ENCODE results near the gene MPPED2.

The MPPED2 gene

DNA sequence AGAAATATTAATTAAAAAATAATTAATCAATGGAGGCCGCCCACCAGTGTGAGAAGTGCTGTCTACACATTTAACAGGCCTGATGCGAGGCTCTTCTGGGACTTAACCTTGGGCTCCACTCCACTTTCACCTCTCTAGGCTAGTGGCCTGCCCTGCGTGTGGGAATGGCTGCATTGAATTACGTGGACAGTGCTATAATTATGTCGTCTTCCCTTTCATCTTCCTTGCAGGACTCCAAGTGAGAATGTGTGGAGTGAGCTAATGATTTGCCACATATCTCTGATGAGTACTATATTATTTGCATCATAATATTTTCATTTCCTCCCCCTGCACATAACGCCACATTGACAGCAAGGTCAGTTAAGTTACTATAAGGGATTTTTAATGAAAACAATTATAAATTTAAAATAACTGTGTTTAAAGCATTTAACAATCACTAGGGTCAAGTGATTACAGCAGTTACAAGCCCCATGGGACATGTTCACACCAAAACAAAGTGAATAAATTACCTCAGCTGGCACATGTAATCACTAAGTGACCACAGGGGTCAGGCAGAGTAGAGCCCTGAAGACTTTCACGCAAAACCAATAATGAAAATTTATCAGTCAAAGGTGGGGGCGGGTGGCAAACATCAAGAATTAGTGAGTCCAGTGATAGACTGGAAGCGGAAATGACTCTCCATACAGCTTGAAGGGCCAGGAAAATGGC, 63.5 kb downstream of the MPPED2 start:
- DNase-seq: no peak

DNA sequence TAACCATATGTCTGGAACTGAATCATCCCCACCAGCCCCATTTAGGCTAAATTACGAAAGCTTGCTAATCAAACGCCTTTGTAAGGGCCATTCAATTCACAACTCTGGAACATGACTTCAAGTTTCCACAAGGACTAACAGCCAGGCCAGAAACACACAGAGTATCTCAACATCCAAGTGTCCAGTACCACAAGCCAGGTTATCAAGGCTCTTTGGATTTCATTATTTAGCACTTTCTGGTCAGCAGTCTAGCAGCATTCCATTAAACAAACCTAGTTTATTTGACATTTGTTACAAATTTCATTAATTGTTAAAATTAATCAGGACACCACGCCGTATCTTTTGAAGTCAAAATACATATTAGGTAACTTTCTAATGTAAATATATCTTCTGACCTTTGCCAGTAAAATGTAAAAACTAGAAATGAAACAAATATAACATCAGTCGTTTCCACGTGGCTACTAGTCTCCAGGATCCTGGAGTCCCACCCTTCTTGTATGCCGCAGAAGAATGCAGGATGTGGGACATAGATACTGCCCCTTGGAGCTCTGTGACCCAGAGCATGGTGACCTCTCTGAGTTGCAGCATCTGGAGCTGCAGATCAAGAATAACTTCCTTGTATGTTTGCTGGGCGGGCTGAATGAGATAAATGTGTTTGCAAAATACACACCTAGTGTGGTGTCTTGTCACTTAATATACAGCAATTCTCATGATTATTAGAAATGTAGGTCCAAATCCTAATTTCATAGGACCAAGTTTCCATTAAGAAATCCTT, 64.7 kb downstream of the MPPED2 start:
- DNase-seq: no peak

DNA sequence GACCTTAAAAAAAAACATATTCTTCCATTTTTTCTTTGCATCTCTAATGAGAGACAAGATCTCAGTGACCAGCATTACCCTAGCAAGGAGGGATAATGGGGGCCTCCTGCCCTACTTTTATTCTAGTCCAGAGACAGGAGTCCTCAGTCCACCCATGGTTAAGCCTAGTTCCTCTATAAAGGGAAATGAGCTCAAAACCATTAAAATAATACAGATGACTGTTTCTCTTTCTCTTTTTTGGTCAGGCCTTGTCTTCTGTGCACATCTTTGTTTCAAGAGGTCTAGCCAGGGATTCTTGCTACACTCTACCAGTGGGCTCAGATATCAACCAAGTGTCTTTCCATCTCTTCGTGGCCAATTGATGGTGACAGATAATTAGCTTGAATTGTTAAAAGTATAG, 73.1 kb downstream of the MPPED2 start:
- no peak for DNase-seq

DNA sequence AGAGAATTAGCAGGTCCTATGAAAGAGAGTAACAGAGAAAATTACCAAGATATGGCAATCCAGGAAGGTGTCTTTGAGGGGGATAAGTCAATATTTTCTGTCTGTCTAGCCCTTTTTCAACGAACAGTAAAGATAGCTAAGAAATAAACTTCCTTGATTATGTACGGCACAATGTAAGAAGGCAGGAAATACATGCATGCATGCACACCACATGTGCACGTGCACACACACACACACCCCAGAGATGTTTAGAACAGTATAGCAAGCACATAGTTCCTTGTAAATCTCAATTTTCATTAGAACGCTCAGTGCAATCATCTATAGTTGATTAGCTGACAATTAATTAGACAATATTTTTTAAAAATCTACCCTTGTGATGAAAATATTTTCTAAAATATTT, 74.7 kb downstream of the MPPED2 start:
- no peak for DNase-seq

- no peak for DNase-seq
These were observed 75.4 kb downstream of the MPPED2 start for GRCh38 chr11:30510750-30511149.

GRCh38 chr11:30509364-30509763, 76.8 kb downstream of the MPPED2 start:
- DNase-seq: no peak

- no peak for DNase-seq
These were observed 77.6 kb downstream of the MPPED2 start for GRCh38 chr11:30508594-30508993.

- no peak for DNase-seq
These were observed 80.5 kb downstream of the MPPED2 start for GRCh38 chr11:30505603-30506002.

- DNase-seq: no peak
These were observed 81.7 kb downstream of the MPPED2 start for GRCh38 chr11:30504468-30504867.

- no peak for DNase-seq
These were observed 83.0 kb downstream of the MPPED2 start for GRCh38 chr11:30503156-30503555.

- DNase-seq: no peak
These were observed 83.8 kb downstream of the MPPED2 start for GRCh38 chr11:30502305-30502704.

DNA sequence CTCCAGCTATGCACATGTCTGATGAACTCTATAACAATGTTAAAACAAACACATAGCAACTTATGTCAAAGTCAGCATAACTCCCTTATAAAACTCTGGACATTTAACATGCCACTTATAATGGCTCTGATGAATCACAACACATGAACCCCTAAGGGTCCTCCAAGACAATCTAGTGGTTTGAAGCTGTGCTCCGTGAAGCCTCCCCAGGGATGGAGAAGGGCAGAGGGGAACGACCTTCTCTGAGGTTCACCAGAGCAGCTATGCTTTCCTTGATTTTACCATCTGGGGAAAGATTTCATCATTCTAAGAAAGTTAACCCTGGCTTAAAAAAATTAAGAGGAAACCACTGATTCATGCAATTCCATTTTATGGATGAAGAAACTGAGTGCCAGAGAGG, 84.4 kb downstream of the MPPED2 start:
- DNase-seq: no peak

GRCh38 chr11:30499940-30500339, 86.2 kb downstream of the MPPED2 start:
- DNase-seq: no peak

- DNase-seq: no peak
These were observed 88.6 kb downstream of the MPPED2 start for GRCh38 chr11:30497600-30497999.

DNA sequence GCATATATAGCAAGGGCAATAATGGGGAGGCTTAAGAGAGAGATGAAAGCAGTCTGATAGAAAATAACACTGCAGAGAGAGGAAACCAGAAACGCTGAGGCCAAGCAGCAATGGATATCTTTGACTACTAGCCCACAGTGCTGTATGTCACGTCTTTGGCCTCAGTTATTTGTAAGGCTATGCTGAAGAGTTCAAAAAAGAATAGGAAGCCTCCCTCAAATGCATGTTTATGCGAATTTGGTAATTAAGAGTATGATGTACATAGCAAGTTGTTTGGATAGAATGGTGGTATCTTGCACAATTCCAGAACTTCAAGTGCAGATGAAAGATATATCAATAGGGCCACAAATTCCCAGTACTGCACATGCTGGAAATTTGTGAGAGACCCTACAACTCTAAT, 89.2 kb downstream of the MPPED2 start:
- DNase-seq: no peak

- DNase-seq: no peak
These were observed 90.7 kb downstream of the MPPED2 start for GRCh38 chr11:30495437-30495836.

DNA sequence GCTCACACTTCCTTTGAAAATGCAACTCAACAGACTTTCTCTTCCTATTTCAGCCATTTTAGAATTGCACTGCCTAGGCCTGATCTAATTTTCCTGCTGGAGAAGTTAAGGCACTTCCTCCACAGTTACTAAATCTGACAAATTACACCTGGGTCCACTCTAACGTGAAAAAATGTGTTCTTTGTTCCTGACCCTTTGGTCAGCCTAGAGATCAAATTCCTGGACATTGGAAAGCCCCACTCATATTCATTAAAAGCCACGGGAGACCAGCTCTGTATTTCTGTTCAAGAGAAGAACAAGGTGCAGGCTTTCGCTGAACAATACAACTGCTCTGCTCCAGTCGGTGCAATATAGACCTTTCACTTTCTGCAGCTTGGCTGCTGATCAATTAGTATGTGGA, 96.6 kb downstream of the MPPED2 start:
- no peak for DNase-seq

DNA sequence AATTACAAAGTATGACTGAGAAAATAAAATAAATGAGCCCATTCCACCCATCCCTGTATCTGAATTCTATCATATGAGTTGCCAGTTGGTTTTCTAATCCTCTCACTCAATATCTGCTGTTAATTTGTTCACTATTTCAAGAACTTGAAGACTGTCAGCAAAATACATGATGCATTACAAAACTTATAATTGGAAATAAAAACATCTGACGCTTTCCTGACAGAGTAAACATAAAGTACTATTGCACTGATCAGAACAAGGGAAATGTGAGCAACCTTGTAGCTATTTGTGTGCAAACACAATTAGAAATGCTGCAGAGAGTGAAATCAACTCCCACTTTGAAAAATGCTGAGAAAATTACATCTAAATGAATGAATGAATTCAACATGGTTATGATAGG, 97.1 kb downstream of the MPPED2 start:
- no peak for DNase-seq

DNA sequence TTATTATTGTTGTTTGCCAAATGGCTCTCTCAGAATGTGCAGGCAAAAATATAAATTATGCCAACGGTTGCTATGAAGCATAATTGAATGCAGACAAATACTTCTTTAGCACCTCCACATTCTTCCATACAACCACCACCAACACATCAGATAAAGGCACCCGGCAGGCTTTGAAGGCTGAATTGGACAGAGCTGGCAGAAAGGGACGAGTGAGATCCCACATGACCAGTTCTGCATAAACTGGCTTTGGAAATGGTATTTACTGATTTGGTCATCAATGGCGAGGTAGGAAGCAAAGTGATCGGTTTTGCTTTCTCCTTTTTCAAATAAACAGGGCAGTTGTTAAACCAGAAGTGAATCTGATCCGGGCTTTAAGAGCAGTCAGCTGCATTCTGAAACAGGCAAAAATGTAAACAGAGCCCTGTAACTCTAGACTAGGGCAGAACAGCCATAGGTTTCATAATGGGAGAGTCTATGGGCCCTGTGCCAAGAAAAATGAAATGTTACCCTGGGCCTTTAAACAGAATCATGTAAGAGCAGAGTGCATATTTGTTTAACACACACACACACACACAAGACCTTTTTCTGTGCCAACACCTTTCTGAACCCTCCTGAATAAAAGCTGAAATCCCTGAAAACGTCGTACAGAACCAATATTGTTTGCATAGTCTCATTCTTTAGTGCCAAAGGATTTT, 97.7 kb downstream of the MPPED2 start:
- DNase-seq: no peak

GRCh38 chr11:30487200-30487898, 98.8 kb downstream of the MPPED2 start:
- DNase-seq: peak; percentile 0

GRCh38 chr11:30485756-30486155, 100.4 kb downstream of the MPPED2 start:
- DNase-seq: no peak

- DNase-seq: no peak
These were observed 100.9 kb downstream of the MPPED2 start for GRCh38 chr11:30485222-30485621.

DNA sequence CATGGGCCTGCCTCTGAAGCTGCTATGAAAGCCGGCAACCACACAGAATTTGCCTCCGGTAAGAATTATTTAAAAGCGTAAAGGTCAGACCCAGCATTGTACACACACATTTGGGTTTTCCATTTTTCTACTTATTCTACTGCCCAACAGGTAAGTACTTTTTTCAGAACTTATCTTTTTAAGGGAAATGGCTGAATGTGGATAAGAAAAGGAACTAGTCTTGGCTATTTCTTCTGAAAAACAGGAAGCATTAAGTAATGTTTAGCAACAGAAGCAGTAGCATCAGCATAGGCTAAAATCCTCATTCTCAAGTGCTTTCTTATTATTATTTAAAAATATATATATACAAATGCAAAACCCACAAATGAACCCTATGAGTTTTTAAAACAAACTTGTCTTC, 103.1 kb downstream of the MPPED2 start:
- no peak for DNase-seq
